Fibroblast of lung (primary cell): Measurements from ENCODE around the gene CAMK2G.

Experiments
- EZH2 ChIP-seq: IDR thresholded peaks from 2 replicates; pipeline ENCODE4 v1.5.1; 2012; ENCODE audit warnings: low read length, control low read depth, mild to moderate bottlenecking; ENCODE audit errors: missing control alignments
- TF ChIP-seq, protein P1 (sequence below), 2 donors: IDR thresholded peaks in 1 of 2; conservative IDR thresholded peaks in 1 of 2; 1 replicate in 1 of 2; 2 replicates in 1 of 2; pipeline ENCODE4 v1.5.1; 2011 to 2012; ENCODE audit warnings: low read length in 2 of 2, control low read depth in 1 of 2, inconsistent platforms in 1 of 2, low read depth in 1 of 2, mild to moderate bottlenecking in 1 of 2

DNA sequence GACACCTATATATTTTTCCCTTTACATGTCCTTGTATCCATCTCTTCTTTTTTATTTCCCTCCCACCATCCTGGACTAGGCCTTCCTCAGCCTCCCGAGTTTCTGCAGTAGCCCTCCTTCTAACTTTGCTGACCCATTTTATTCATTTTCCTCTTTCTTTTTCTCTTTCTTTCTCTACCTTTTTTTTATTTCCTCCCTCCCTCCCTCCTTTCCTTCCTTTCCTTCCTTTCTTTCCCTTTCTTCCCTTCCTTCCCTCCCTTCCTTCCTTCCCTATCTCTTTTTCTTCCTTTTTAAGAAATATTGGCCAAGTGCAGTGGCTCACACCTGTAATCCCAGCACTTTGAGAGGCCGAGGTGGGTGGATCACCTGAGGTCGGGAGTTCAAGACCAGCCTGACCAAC is 9.7 kb upstream of the CAMK2G start:
- TF ChIP-seq, protein P1, sequence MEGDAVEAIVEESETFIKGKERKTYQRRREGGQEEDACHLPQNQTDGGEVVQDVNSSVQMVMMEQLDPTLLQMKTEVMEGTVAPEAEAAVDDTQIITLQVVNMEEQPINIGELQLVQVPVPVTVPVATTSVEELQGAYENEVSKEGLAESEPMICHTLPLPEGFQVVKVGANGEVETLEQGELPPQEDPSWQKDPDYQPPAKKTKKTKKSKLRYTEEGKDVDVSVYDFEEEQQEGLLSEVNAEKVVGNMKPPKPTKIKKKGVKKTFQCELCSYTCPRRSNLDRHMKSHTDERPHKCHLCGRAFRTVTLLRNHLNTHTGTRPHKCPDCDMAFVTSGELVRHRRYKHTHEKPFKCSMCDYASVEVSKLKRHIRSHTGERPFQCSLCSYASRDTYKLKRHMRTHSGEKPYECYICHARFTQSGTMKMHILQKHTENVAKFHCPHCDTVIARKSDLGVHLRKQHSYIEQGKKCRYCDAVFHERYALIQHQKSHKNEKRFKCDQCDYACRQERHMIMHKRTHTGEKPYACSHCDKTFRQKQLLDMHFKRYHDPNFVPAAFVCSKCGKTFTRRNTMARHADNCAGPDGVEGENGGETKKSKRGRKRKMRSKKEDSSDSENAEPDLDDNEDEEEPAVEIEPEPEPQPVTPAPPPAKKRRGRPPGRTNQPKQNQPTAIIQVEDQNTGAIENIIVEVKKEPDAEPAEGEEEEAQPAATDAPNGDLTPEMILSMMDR (conservative IDR thresholded peaks at IDR 0.05 in 1 of 2, IDR thresholded peaks at IDR 0.05 in 1 of 2; ENCODE audit: low read depth in 1 of 2, low read length in 2 of 2), result no peak
- TF ChIP-seq EZH2, result no peak
